Measurements from ENCODE around the gene SCAF8. TPM values are rescaled to one million over a fixed set of nuclear protein-coding genes. Genes with fewer than 3 reads are reported as not detected.

SCAF8 gene
- total RNA-seq, 4 donors from 2014 or later = 33.8 to 49.3 (median 41.7) TPM

DNA sequence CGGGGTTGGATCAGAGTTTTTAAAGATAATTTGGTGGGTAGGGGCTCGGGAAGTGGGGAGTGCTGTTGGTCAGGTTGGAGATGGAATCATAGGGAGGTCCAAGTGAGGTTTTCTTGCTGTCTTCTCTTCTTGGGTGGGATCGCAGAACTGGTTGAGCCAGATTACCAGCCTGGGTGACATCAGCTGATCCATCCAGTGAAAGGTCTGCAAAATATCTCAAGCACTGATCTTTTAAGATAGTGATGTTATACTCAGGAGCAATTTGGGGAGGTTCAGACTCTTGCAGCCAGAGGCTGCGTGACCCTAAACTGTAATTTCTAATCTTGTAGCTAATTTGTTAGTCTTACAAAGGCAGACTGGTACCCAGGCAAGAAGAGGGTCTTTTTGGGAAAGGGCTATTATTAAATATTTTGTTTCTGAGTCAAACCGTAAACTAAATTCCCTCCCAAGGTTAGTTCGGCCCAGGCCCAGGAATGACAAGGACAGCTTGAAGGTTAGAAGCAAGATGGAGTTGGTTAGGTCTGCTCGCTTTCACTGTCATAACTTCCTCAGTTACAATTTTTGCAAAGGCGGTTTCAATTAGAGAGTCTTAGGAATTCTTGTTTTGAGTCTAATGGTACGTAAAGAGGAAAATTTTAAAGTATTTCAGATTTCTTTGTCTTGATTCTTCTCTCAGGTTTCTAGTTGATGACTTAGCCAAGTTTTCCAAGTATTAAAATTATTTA is 53.1 kb downstream of the SCAF8 start:
- no peaks in the 10 kb centered on the region for H3K9me3 ChIP-seq
- ATAC-seq = no peak
- in situ Hi-C loops (cut with MboI; ENCODE audit: low sequenced_read_pairs in 4 of 4) = no loop called here
- peaks cover 0 to 4% of the 10 kb centered on the region in 2 donors for H3K4me1 ChIP-seq
- TF ChIP-seq POLR2A (IDR thresholded peaks at IDR 0.05) = no peak
- TF ChIP-seq, protein P1, sequence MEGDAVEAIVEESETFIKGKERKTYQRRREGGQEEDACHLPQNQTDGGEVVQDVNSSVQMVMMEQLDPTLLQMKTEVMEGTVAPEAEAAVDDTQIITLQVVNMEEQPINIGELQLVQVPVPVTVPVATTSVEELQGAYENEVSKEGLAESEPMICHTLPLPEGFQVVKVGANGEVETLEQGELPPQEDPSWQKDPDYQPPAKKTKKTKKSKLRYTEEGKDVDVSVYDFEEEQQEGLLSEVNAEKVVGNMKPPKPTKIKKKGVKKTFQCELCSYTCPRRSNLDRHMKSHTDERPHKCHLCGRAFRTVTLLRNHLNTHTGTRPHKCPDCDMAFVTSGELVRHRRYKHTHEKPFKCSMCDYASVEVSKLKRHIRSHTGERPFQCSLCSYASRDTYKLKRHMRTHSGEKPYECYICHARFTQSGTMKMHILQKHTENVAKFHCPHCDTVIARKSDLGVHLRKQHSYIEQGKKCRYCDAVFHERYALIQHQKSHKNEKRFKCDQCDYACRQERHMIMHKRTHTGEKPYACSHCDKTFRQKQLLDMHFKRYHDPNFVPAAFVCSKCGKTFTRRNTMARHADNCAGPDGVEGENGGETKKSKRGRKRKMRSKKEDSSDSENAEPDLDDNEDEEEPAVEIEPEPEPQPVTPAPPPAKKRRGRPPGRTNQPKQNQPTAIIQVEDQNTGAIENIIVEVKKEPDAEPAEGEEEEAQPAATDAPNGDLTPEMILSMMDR (IDR thresholded peaks at IDR 0.05 in 4 of 5, conservative IDR thresholded peaks at IDR 0.05 in 1 of 5) = no peak
- H3K27ac ChIP-seq = peak overlapping the region in 1 of 4 donors; percentile 28
- H3K27me3 ChIP-seq = no peaks in the 10 kb centered on the region
- peaks cover 0 to 7% of the 10 kb centered on the region in 2 donors for H3K36me3 ChIP-seq
- H3K4me3 ChIP-seq = no peak overlapping the region
- intact Hi-C loops (cut with DNase I; ENCODE audit: low total_unique reads) = no loop called here
- DNase-seq = no peak

DNA sequence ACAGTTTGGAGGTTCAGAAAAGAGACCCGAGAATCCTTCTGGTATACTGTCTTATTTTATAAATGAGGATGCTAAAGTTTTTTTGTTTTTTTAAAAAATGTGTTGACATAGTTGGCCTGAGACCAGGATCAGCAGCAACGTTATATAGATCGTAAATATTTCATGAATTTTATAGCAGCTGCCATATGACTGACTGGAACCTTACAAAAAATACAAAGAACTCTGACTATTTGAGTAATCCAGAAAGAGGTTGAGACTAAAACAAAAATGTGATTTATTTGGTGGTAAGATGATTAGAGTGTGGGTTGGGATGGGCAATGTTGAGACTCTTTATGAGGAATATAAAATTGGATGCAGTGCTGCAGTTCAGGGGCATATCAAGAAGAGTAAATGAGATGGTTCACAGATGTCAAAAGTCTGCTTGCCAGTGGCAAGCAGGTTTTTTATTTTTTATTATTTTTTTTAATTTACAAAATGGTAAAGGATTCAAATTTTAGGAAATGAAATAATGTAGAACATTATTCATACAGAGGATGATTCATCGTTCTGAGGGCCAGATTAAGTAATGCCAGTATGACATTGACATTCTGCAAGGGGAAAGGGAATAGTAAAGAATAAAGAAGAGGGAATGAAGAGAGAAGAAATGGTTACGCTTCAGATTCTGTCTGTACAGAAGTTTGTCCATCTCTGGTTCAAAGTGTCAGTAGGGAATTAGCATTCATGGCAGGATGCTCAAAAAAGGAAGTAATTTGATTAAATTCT is 58.5 kb downstream of the SCAF8 start:
- Histone ChIP-seq H3K36me3 (peaks cover 0 to 20% of the 10 kb centered on the region in 2 donors), H3K4me3 (no peak overlapping the region), H3K4me1 (peaks cover 0 to 2% of the 10 kb centered on the region in 2 donors), H3K9me3 (no peaks in the 10 kb centered on the region), H3K27ac (peak overlapping the region in 2 of 4 donors; percentile 30 to 54), H3K27me3 (no peaks in the 10 kb centered on the region)
- DNase-seq = no peak
- peak; percentile 56 to 80 for ATAC-seq
- in situ Hi-C loops (cut with MboI; ENCODE audit: low sequenced_read_pairs in 4 of 4) = no loop called here
- intact Hi-C loops (cut with DNase I; ENCODE audit: low total_unique reads) = no loop called here
- TF ChIP-seq, protein P1 (IDR thresholded peaks at IDR 0.05 in 4 of 5, conservative IDR thresholded peaks at IDR 0.05 in 1 of 5) = no peak
- TF ChIP-seq POLR2A (IDR thresholded peaks at IDR 0.05) = no peak

DNA sequence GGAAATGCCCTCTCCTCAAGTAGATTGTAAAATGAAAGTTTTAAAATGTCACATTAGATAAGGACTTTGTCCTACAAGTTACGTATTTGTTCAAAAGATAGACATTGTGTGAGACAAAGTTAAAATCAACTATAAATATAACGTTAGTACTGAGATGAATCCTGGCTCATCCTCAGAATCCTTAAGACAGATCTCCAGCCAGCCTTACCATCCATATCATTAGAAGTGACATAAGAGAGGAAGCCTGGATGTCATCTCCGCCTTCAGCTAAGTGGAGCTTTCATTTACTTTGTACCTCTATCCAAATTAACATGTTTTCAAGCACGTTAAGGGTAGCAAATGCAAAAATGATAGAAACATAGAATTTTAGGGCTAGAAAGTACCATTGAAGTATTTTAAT is 59.1 kb downstream of the SCAF8 start:
- ATAC-seq = no peak

DNA sequence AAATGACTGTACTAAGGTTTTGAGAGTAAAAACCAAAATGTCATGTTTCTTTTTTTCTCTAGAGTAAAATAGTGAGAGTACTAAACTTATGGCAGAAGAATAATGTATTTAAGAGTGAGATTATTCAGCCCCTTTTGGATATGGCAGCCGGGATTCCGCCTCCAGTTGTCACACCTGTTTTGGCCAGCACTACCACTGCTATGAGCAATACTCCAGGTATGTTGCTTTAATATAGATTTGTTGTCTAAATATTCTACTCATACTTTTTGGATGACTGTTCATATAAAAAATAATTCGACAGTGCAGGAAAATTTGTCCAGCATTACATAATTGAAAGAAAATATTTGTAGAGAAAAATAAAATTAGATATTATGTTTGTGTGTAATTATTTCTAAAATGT is 59.5 kb downstream of the SCAF8 start:
- ATAC-seq = no peak
- in situ Hi-C loops (cut with MboI; ENCODE audit: low sequenced_read_pairs in 4 of 4) (no loop called here), intact Hi-C loops (cut with DNase I; ENCODE audit: low total_unique reads) (no loop called here)
- H3K4me3 ChIP-seq = no peak overlapping the region
- TF ChIP-seq, protein P1 (IDR thresholded peaks at IDR 0.05 in 4 of 5, conservative IDR thresholded peaks at IDR 0.05 in 1 of 5) = no peak
- no peak for TF ChIP-seq POLR2A (IDR thresholded peaks at IDR 0.05)
- H3K27me3 ChIP-seq = no peaks in the 10 kb centered on the region
- no peak for DNase-seq
- peaks cover 0 to 24% of the 10 kb centered on the region in 2 donors for H3K36me3 ChIP-seq
- H3K27ac ChIP-seq = peak overlapping the region in 1 of 4 donors; percentile 54
- no peaks in the 10 kb centered on the region for H3K4me1 ChIP-seq
- no peaks in the 10 kb centered on the region for H3K9me3 ChIP-seq

More for the DNA sequence above, 59.1 kb downstream of the SCAF8 start:
- H3K27ac ChIP-seq = peak overlapping the region in 1 of 4 donors; percentile 54
- H3K27me3 ChIP-seq = no peaks in the 10 kb centered on the region
- no peaks in the 10 kb centered on the region for H3K4me1 ChIP-seq
- TF ChIP-seq POLR2A (IDR thresholded peaks at IDR 0.05) = no peak
- TF ChIP-seq, protein P1 (IDR thresholded peaks at IDR 0.05 in 4 of 5, conservative IDR thresholded peaks at IDR 0.05 in 1 of 5) = no peak
- in situ Hi-C loops (cut with MboI; ENCODE audit: low sequenced_read_pairs in 4 of 4) = no loop called here
- no peak for DNase-seq
- H3K9me3 ChIP-seq = no peaks in the 10 kb centered on the region
- H3K4me3 ChIP-seq = no peak overlapping the region
- peaks cover 0 to 20% of the 10 kb centered on the region in 2 donors for H3K36me3 ChIP-seq
- intact Hi-C loops (cut with DNase I; ENCODE audit: low total_unique reads) = no loop called here

Measured in gastrocnemius medialis (tissue), 4 donors.